LNCAP (cell line): ENCODE measurements around the gene RBPMS2.

ENCODE experiments used
- TF ChIP-seq, protein P1 (sequence below): fragments of 450-650 bp; IDR thresholded peaks from 2 replicates; pipeline ENCODE4 v1.5.1; 2017; ENCODE audit warnings: mild to moderate bottlenecking

Gene RBPMS2

DNA sequence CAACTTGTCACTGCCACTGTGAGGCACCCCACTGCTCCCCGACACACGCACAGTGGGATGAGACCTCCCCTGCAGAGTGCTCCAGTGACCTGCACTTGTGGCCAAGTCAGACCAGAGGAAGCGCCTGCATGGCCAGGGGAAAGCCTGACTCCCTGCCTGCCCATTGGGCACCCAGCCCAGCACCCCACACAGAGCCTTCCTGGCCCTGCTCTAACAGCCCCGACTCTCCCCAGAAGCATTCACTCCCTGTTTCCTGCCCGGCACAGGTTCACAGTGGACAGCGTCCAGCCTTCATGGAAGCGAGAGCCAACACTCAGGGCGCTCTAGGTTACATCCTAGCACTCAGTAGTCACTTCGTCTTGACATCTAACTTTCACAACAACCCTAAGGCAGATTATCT, 27.8 kb downstream of the RBPMS2 start:
- TF ChIP-seq, protein P1, sequence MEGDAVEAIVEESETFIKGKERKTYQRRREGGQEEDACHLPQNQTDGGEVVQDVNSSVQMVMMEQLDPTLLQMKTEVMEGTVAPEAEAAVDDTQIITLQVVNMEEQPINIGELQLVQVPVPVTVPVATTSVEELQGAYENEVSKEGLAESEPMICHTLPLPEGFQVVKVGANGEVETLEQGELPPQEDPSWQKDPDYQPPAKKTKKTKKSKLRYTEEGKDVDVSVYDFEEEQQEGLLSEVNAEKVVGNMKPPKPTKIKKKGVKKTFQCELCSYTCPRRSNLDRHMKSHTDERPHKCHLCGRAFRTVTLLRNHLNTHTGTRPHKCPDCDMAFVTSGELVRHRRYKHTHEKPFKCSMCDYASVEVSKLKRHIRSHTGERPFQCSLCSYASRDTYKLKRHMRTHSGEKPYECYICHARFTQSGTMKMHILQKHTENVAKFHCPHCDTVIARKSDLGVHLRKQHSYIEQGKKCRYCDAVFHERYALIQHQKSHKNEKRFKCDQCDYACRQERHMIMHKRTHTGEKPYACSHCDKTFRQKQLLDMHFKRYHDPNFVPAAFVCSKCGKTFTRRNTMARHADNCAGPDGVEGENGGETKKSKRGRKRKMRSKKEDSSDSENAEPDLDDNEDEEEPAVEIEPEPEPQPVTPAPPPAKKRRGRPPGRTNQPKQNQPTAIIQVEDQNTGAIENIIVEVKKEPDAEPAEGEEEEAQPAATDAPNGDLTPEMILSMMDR = no peak

DNA sequence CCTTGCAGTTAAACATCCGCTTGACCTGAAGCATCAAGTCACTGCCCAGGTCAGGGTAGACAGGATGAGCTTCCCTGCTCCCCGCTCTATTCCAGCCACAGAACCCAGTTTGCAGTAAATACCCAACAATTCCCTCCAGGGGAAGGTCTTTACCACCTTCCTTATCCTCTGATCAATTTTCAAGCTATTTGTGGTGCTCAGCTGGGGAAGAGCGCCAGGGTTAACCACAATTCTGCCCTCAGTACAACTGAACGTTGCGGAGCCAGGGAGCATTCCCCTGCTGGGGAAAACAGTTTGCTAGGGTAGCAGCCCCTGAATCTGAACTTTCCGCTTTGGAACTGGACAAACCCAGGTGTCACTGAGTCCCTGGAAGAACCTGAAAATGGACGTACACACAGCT, 28.5 kb downstream of the RBPMS2 start:
- TF ChIP-seq, protein P1 = no peak

DNA sequence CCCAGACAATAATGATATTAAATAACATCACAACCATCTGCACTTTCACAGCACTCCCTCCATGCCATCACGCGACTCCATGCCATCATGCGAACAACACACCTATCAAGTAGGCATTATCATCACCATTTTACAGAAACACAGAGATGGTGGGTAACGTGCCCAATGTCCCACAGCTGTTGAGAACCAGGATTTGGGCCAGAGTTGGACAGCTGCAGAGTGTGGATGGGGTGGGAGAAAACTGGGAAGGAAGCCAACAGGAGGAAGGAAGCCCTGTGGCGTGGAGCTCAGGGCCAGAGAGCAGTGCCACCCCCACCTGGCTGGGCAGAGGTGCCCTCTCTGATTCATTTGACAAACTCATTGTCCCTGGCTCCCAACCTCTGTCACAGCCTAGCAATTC, 29.0 kb downstream of the RBPMS2 start:
- TF ChIP-seq, protein P1 = no peak

DNA sequence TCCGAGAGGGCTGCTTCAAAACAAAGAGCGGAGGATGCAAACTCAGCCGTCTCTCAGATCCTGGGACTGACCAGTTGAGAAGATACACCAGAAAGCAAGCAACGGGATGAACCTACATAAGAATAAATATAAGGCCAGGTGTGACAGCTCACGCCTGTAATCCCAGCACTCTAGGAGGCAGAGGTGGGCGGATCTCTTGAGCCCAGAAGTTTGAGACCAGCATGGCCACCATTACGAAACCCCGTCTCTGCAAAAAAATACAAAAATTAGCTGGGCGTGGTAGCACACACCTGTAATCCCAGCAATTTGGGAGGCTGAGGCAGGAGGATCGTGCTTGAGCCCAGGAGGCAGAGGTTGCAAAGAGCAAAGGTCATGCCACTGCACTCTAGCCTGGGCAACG, 31.7 kb downstream of the RBPMS2 start:
- TF ChIP-seq, protein P1 = no peak

DNA sequence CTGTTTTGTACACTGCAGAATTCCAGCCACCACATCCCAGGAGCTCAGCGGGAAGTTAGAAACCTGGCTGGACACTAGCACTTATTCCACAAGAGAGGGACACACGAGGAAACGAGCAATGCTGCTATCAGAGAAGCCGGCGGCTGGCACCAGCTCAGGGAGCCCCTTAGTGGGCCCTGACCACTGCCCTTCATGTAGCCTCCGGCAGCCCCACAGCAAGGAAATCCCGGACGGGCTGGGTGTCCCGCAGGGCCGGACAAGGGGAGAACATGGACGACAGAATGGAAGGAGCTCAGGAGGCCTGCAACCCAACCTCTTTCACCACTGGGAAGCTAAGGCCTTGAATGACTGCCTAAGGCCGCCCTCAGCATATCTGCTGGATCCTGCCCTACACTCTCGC, 32.5 kb downstream of the RBPMS2 start:
- TF ChIP-seq, protein P1 = no peak

DNA sequence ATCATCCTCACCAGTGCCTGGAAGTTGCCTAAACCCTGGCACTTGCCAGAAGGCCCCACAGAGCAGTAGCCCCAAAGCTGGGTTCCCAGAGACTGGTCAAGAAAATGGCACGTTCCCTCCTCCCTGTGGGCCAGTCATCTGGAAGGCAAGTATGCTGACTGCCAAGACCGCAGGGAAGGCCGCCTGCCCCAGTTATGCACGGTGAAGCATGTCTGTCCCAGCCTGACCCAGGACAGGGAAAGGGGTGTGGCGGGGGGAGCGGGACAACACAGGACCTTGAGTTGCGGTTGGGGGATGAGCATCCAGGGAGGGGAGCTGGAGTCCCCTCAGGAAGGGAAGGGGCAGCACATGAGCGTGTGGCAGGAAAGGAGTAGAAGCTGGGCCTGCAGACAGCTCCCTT, 33.0 kb downstream of the RBPMS2 start:
- TF ChIP-seq, protein P1 = no peak

DNA sequence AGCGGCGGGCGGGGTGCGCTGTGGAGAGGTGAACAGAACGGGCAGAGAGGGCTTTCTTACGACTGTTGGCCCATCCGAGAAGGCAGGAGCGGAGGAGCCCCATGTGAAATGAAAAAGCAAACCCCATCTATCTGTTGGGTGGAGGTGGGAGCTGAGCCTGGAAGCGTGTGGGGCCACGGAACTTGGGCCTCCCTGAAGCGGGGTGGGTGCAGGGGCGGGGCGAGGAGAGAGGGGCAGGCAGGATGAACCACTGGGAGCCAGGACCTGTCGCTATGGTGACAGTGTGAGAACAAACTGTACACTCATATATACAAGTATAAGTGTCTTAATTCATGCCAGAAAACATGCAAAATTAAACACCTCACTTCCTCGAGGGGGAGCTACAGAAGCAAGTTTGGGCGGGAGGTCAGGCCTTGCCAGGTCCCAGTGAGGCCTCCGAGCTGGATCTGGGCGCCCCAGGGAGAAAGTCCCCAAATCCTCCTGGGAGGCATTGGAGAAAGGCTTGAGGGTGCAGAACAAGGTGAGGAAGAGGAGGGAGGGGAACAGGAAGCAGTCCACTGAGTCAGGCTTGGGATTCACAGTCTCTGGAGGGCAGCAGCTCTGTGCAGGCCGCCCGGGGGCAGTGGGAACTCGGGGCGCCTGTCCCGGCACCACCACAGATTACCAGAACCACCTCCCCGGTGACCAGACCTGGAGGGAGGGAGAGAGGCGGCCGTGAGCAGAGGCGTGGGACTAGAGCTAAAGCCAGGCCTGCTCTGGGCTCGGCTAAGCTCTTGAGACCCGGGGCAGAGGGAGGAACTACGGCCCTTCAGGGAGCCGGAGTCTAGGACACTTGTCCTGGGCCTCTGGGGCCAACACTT, 34.8 kb downstream of the RBPMS2 start:
- TF ChIP-seq, protein P1 = no peak
